Measurements from ENCODE around the gene CD6. TPM values are rescaled to one million over a fixed set of nuclear protein-coding genes. Genes with fewer than 3 reads are reported as not detected.
"Not testable (repeated sequence)": the region's sequence is repeated elsewhere in the genome, so short reads cannot be mapped to it uniquely, and the experiment has no call there.

Gene CD6
- polyA plus RNA-seq, 3 donors from 2014 or later = 17.3 to 47.3 (median 19.1) TPM

DNA sequence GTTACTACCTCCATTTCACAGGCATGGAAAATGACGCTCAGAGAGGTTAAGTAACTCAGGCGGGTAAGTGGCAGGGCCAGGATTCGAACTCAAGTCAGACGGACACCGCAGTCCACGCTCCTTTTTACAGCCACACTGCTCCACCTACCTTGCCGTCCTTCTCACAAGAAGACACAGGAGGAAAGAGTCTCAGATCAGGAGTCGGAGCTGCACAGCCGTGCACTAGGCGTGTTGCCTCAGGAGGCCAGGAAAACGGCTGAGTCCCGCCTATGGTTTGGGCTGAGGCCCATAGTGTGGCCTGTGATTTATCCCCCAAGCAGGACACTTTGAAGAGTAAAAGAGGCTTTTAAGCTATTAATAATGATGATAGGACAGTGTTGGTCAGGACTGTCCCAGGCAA, 86.1 kb downstream of the CD6 start:
- no peak for DNase-seq
- Mint-ChIP-seq H3K27ac (no peak overlapping the region), H3K36me3 (peaks cover 0 to under 1% (median 0%) of the 10 kb centered on the region in 3 donors), H3K4me1 (peaks cover 7 to 12% of the 10 kb centered on the region in 2 donors), H3K9me3 (no peaks in the 10 kb centered on the region), H3K4me3 (no peak overlapping the region), H3K27me3 (ENCODE audit: low read depth in 3 of 3) (peaks cover 0 to 8% (median 2%) of the 10 kb centered on the region in 3 donors)

GRCh38 chr11:61058583-61059259, 87.2 kb downstream of the CD6 start:
- H3K9me3 Mint-ChIP-seq = no peaks in the 10 kb centered on the region
- no peak overlapping the region for H3K4me3 Mint-ChIP-seq
- peaks cover 0 to 4% (median 0%) of the 10 kb centered on the region in 3 donors for H3K36me3 Mint-ChIP-seq
- H3K27ac Mint-ChIP-seq = no peak overlapping the region
- H3K27me3 Mint-ChIP-seq (ENCODE audit: low read depth in 3 of 3) = peaks cover 0 to 8% (median 2%) of the 10 kb centered on the region in 3 donors
- DNase-seq = no peak
- H3K4me1 Mint-ChIP-seq = peaks cover 7 to 20% of the 10 kb centered on the region in 2 donors

DNA sequence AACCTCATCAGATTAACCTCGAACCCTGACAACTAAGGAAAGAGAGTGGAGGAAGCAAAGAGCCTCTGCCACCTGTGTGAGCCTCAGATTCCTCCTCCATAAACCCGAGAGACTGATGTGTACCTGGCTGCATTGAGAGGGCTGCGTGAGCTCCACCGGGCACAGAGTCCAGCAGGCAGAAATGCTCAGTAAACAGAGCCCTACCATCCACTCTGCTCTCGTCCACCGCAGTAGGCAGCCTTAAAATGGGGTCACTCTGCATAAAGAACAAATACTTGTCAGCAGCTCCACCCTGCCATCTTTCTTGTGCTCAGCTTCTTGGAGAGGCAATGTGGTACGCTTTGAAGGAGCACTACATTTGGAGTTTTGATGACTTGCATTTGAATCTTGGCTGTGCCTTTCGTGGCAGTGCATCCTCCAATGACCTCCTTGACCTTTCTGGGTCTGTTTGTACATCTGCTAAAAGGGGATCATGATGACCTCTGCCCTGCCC, 87.8 kb downstream of the CD6 start:
- no peaks in the 10 kb centered on the region for H3K9me3 Mint-ChIP-seq
- DNase-seq = no peak
- H3K4me1 Mint-ChIP-seq = peaks cover 7 to 20% of the 10 kb centered on the region in 2 donors
- no peak overlapping the region for H3K4me3 Mint-ChIP-seq
- H3K27me3 Mint-ChIP-seq (ENCODE audit: low read depth in 3 of 3) = peaks cover 0 to 8% (median 2%) of the 10 kb centered on the region in 3 donors
- peaks cover 0 to 4% (median 0%) of the 10 kb centered on the region in 3 donors for H3K36me3 Mint-ChIP-seq
- H3K27ac Mint-ChIP-seq = no peak overlapping the region

DNA sequence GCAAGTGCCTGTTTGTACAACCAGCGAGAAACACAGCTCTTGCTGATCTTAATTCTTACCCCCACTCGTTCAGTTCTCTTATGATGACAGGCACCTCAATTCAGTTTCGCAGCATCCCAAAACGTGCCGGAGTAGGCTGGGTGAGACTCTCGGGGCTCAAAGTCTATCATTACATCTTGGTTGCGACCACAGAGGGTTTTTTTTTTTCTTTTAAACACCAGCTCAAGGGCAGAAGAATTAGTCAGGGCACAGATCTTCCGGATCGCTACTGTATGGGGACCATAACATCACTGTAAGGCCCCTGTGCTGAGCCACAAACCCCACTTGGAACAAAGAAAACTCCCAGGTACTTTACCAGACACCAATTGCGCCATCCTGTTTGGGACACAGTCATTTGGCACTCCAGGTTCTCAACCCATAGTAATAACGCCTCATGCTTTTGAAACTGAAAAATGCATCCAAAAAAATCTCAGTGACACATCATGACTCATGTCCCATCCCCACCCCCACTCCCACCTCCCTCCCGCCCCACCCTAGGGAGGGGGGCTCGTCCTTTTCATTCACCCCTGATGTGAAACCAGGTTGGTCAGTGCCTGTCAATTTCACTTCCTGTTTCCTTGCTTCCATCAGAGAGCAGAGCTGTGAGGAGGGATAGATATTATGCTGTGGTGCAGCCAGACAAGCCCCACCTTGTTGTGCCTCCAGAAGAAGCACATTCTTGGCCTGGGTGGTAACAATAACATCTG, 89.8 kb downstream of the CD6 start:
- peaks cover 0 to 8% (median 0%) of the 10 kb centered on the region in 3 donors for H3K27me3 Mint-ChIP-seq (ENCODE audit: low read depth in 3 of 3)
- DNase-seq = peak in 2 of 3 donors; percentile 18 to 44
- peaks cover 0 to 4% (median 0%) of the 10 kb centered on the region in 3 donors for H3K36me3 Mint-ChIP-seq
- no peaks in the 10 kb centered on the region for H3K9me3 Mint-ChIP-seq
- H3K4me3 Mint-ChIP-seq = peak overlapping the region in 4 of 5 donors; percentile 15 to 85 (median 56)
- peak overlapping the region; percentile 40 to 86 (median 76) for H3K27ac Mint-ChIP-seq
- peaks cover 7 to 20% of the 10 kb centered on the region in 2 donors for H3K4me1 Mint-ChIP-seq

DNA sequence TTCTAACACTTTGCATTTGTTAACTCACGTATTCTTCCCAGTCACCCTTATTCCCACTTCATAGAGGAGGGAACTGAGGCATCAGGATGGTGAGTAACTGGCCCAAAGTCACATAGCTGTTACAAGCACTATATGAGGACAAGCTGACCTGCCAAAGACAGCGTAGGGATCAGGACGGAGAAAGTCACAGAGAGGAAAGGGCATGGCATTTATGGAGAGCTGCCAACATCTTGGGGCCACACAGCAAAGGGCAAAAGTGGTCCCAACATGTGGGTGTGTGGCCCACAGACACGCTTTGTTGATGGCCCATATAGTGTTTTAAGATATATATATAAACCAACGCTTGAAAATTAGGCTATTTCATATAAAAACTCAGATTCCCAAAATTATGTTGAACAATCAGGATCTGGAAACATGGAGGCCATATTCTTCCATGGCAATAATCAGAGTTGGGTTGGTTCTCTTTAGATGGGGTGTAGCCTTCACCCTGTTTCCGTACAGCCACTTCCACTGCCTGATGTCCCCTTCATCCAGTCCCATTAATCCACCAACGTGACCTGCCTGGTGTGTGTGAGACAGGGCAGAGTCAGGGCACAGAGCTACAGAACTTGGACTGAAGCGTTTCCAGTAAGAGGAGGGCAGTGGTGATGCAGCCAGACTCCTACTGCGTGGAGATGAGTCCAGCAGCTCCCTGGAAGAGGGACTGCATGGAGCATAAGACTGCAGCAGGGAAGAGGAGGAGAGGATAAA, 90.9 kb downstream of the CD6 start:
- H3K4me3 Mint-ChIP-seq = no peak overlapping the region

DNA sequence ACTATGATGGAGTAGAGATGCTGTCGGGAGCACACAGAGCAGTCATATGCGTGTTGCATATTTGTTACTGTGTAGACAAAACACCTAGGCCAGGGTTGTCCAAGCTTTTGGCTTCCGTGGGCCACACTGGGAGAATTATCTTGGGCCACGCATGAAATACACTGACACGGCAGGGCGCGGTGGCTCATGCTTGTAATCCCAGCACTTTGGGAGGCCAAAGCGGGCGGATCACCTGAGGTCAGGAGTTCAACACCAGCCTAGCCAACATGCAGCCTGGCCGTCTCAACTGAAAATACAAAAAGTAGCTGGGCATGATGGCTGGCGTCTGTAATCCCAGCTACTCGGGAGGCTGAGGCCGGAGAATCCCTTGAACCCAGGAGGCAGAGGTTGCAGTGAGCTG, 93.8 kb downstream of the CD6 start:
- not testable (repeated sequence) for H3K4me3 Mint-ChIP-seq; H3K27me3 Mint-ChIP-seq (ENCODE audit: low read depth in 3 of 3); H3K36me3 Mint-ChIP-seq; H3K27ac Mint-ChIP-seq; DNase-seq; H3K9me3 Mint-ChIP-seq
- H3K4me1 Mint-ChIP-seq = peaks cover 14 to 30% of the 10 kb centered on the region in 2 donors

More for the DNA sequence above, 90.9 kb downstream of the CD6 start:
- Mint-ChIP-seq H3K27ac (peak overlapping the region in 3 of 6 donors; percentile 10 to 85 (median 64)), H3K9me3 (no peaks in the 10 kb centered on the region), H3K36me3 (peaks cover 0 to 8% (median 0%) of the 10 kb centered on the region in 3 donors), H3K27me3 (ENCODE audit: low read depth in 3 of 3) (peaks cover 0 to 10% (median 0%) of the 10 kb centered on the region in 3 donors), H3K4me1 (peaks cover 7 to 20% of the 10 kb centered on the region in 2 donors)
- no peak for DNase-seq

- H3K36me3 Mint-ChIP-seq = peaks cover 0 to 8% (median 0%) of the 10 kb centered on the region in 3 donors
These were observed 94.6 kb downstream of the CD6 start for GRCh38 chr11:61065955-61066638.

DNA sequence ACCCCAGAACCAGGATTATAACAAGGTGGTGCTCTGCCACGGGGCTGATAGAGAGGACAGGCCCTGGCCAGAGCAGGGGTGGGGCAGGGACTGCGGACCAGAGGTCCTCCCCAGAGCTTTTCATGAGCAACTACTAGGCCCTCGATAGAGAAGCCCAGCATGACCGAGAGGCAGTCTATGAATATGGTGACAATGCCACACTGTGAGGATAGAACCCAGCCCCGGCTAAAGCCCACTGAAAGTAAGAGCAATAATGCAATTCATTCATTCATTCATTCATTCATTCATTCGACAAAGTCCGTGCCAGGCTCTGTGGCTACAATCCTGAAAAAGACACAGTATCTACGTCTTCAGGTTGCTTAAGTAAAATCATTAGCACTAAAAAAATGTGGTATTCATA, 95.2 kb downstream of the CD6 start:
- H3K9me3 Mint-ChIP-seq = no peaks in the 10 kb centered on the region
- no peak for DNase-seq
- peaks cover 22 to 34% of the 10 kb centered on the region in 2 donors for H3K4me1 Mint-ChIP-seq
- peaks cover 0 to 4% (median 0%) of the 10 kb centered on the region in 3 donors for H3K27me3 Mint-ChIP-seq (ENCODE audit: low read depth in 3 of 3)
- H3K27ac Mint-ChIP-seq = peak overlapping the region in 1 of 6 donors; percentile 5
- peaks cover 0 to 8% (median 0%) of the 10 kb centered on the region in 3 donors for H3K36me3 Mint-ChIP-seq
- H3K4me3 Mint-ChIP-seq = no peak overlapping the region

More at GRCh38 chr11:61065955-61066638, 94.6 kb downstream of the CD6 start:
- DNase-seq = no peak
- Mint-ChIP-seq H3K27ac (peak overlapping the region in 1 of 6 donors; percentile 31), H3K27me3 (ENCODE audit: low read depth in 3 of 3) (peaks cover 0 to 8% (median 0%) of the 10 kb centered on the region in 3 donors), H3K4me1 (peaks cover 19 to 31% of the 10 kb centered on the region in 2 donors), H3K4me3 (no peak overlapping the region), H3K9me3 (no peaks in the 10 kb centered on the region)

DNA sequence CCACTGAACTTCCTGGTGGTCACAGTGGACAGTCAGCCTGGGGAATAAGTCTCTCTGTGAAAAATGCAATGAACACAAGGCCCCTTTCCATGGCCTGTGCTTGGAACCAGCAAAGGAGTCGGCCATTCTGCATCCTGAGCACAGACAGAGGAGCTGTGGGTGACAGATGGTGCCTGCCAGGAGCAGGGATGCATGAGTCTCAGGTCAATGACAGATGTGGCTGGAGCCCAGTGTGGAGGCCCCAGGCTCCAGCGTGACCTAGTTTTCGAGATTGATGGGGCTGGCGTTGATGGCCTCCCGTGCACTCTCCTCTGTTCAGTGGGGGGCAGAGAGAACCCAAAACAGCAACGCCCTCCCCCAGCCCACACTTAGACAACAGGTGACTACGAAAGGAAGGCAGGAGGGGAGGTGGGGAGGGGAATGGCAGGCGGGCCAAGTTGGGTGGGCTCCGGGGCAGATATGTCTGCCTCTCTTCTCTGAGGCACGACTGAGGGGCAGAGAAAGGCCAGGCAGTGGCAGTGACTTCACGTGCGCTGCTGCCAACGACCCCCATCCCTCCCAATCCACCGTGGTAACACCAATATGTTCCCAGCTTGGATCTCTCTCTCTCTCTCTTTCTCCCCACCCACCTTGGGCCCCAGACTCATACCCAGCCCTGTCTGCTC, 96.4 kb downstream of the CD6 start:
- Mint-ChIP-seq H3K4me1 (peaks cover 30 to 37% of the 10 kb centered on the region in 2 donors), H3K9me3 (no peaks in the 10 kb centered on the region), H3K27ac (peak overlapping the region in 2 of 6 donors; percentile 64 to 72), H3K27me3 (ENCODE audit: low read depth in 3 of 3) (peaks cover 0 to 4% (median 2%) of the 10 kb centered on the region in 3 donors), H3K36me3 (peaks cover 0 to 5% (median 0%) of the 10 kb centered on the region in 3 donors), H3K4me3 (no peak overlapping the region)
- no peak for DNase-seq

- H3K27me3 Mint-ChIP-seq (ENCODE audit: low read depth in 3 of 3) = peaks cover 0 to 4% (median 2%) of the 10 kb centered on the region in 3 donors
- DNase-seq = no peak
- H3K4me3 Mint-ChIP-seq = no peak overlapping the region
- H3K36me3 Mint-ChIP-seq = peaks cover 0 to 4% (median 0%) of the 10 kb centered on the region in 3 donors
- H3K27ac Mint-ChIP-seq = peak overlapping the region in 2 of 6 donors; percentile 64 to 72
- no peaks in the 10 kb centered on the region for H3K9me3 Mint-ChIP-seq
- peaks cover 30 to 33% of the 10 kb centered on the region in 2 donors for H3K4me1 Mint-ChIP-seq
These were observed 97.1 kb downstream of the CD6 start for GRCh38 chr11:61068581-61068980.

GRCh38 chr11:61069427-61069826, 97.9 kb downstream of the CD6 start:
- peaks cover 32 to 33% of the 10 kb centered on the region in 2 donors for H3K4me1 Mint-ChIP-seq
- H3K4me3 Mint-ChIP-seq = no peak overlapping the region
- H3K27ac Mint-ChIP-seq = peak overlapping the region in 3 of 6 donors; percentile 16 to 46 (median 29)

More at GRCh38 chr11:61069427-61069826, 97.9 kb downstream of the CD6 start:
- Mint-ChIP-seq H3K27me3 (ENCODE audit: low read depth in 3 of 3) (peaks cover 0 to 4% (median 2%) of the 10 kb centered on the region in 3 donors), H3K9me3 (no peaks in the 10 kb centered on the region), H3K36me3 (peaks cover 0 to 11% (median 5%) of the 10 kb centered on the region in 3 donors)
- DNase-seq = no peak

Data from immature natural killer cell (primary cell).